22Rv1 (cell line): ENCODE results near the gene PLAAT3.

Source experiments
- ZFX ChIP-seq: fragments of 450-650 bp; IDR thresholded peaks from 2 replicates; pipeline ENCODE4 v1.6.1; 2017; ENCODE audit warnings: antibody characterized with exemption, borderline replicate concordance
- TF ChIP-seq, protein P1 (sequence below): fragments of 450-650 bp; IDR thresholded peaks from 2 replicates; pipeline ENCODE4 v1.5.1; 2017; ENCODE audit warnings: mild to moderate bottlenecking

DNA sequence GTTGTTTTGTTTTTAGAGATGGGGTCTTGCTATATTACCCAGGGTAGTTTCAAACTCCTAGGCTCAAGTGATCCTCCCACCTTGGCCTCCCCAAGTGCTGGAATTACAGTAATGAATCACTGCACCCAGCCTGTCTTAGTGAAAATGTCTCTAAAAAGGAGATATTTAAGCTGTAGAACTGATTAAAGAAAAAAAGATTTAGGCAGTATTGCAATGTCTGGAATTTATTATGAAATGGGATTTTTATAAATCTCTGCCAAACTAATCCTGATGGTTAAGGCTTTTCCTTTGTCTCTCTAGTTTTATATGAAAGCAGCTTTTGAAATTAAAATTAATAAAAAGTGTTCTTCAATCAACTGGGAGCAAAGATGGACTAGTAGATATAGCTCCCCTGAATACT lies 2.1 kb downstream of the PLAAT3 start:
- TF ChIP-seq, protein P1, sequence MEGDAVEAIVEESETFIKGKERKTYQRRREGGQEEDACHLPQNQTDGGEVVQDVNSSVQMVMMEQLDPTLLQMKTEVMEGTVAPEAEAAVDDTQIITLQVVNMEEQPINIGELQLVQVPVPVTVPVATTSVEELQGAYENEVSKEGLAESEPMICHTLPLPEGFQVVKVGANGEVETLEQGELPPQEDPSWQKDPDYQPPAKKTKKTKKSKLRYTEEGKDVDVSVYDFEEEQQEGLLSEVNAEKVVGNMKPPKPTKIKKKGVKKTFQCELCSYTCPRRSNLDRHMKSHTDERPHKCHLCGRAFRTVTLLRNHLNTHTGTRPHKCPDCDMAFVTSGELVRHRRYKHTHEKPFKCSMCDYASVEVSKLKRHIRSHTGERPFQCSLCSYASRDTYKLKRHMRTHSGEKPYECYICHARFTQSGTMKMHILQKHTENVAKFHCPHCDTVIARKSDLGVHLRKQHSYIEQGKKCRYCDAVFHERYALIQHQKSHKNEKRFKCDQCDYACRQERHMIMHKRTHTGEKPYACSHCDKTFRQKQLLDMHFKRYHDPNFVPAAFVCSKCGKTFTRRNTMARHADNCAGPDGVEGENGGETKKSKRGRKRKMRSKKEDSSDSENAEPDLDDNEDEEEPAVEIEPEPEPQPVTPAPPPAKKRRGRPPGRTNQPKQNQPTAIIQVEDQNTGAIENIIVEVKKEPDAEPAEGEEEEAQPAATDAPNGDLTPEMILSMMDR = no peak
- TF ChIP-seq ZFX = no peak
